Measurements from ENCODE around the gene MT1E.

- TF ChIP-seq POLR2A (IDR thresholded peaks at IDR 0.05), result no peak
- no peak for TF ChIP-seq POLR2AphosphoS5 (IDR thresholded peaks at IDR 0.05)
- TF ChIP-seq, protein P1, sequence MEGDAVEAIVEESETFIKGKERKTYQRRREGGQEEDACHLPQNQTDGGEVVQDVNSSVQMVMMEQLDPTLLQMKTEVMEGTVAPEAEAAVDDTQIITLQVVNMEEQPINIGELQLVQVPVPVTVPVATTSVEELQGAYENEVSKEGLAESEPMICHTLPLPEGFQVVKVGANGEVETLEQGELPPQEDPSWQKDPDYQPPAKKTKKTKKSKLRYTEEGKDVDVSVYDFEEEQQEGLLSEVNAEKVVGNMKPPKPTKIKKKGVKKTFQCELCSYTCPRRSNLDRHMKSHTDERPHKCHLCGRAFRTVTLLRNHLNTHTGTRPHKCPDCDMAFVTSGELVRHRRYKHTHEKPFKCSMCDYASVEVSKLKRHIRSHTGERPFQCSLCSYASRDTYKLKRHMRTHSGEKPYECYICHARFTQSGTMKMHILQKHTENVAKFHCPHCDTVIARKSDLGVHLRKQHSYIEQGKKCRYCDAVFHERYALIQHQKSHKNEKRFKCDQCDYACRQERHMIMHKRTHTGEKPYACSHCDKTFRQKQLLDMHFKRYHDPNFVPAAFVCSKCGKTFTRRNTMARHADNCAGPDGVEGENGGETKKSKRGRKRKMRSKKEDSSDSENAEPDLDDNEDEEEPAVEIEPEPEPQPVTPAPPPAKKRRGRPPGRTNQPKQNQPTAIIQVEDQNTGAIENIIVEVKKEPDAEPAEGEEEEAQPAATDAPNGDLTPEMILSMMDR (IDR thresholded peaks at IDR 0.05), result no peak
- no peak for TF ChIP-seq EP300 (IDR thresholded peaks at IDR 0.05)
Measured at GRCh38 chr16:56651586-56651985, 26.0 kb downstream of the MT1E start, which contains the start of gene MT1B.
